Peyer's patch (tissue), 4 donors: ENCODE measurements around the gene NEURL3. TPM values are rescaled to one million over a fixed set of nuclear protein-coding genes. Genes with fewer than 3 reads are reported as not detected.

Experiments
- DNase-seq, 3 donors: peaks; one replicate each; pipeline ENCODE4 v3.0.0-alpha.2; 2017 to 2019
- H3K27ac ChIP-seq, 4 donors: fragments of 200-600 bp; sonication (generic); one replicate each; pipeline ENCODE4 v1.5.1; 2016 to 2019
- H3K27me3 ChIP-seq, 2 donors: fragments of 200-600 bp; sonication (generic); one replicate each; pipeline ENCODE4 v1.5.1; 2019
- H3K36me3 ChIP-seq, 3 donors: fragments of 200-600 bp; sonication (generic); one replicate each; pipeline ENCODE4 v1.5.1; 2016 to 2019
- H3K4me1 ChIP-seq, 4 donors: fragments of 200-600 bp; sonication (generic); one replicate each; pipeline ENCODE4 v1.5.1; 2016 to 2019
- H3K4me3 ChIP-seq, 4 donors: fragments of 200-600 bp; sonication (generic); 1 replicate in 3 of 4; 2 replicates in 1 of 4; pipeline ENCODE4 v1.5.1; 2016 to 2019; ENCODE audit warnings: mild to moderate bottlenecking in 1 of 4
- H3K9me3 ChIP-seq, 4 donors: fragments of 200-600 bp; sonication (generic); one replicate each; pipeline ENCODE4 v1.5.1; 2016 to 2019; ENCODE audit warnings: mild to moderate bottlenecking in 1 of 4
- CTCF ChIP-seq, 6 experiments: fragments of 450-650 bp in 4 of 6; fragments of 200-600 bp in 2 of 6; sonication (generic) in 1 of 6; IDR thresholded peaks; one replicate each; pipeline ENCODE4 v1.5.1; 2017 to 2019; ENCODE audit warnings: antibody characterized with exemption in 6 of 6, mild to moderate bottlenecking in 3 of 6, moderate library complexity in 1 of 6
- POLR2A ChIP-seq, 2 donors: fragments of 450-650 bp; IDR thresholded peaks; one replicate each; pipeline ENCODE4 v1.5.1; 2017; ENCODE audit warnings: antibody characterized with exemption in 2 of 2, mild to moderate bottlenecking in 2 of 2, moderate library complexity in 2 of 2
- total RNA-seq, 4 donors: library from RNA; depleted of rRNA; stranded (reverse); fragments of >200 nt; gene quantifications; one replicate each; pipeline ENCODE4 v1.1.0, GENCODE V29; 2016

NEURL3 gene
- total RNA-seq, 4 donors from 2014 or later = 1.7 to 23.6 (median 20.2) TPM; not detected in 1

GRCh38 chr2:96541398-96542152 lies 36.4 kb upstream of the NEURL3 start:
- H3K9me3 ChIP-seq = no peaks in the 10 kb centered on the region
- no peak overlapping the region for H3K27ac ChIP-seq
- peaks cover 0 to 3% (median 0%) of the 10 kb centered on the region in 3 donors for H3K36me3 ChIP-seq
- DNase-seq = peak in 1 of 3 donors; percentile 40
- H3K4me3 ChIP-seq = no peak overlapping the region
- TF ChIP-seq POLR2A (IDR thresholded peaks at IDR 0.05) (no peak), CTCF (IDR thresholded peaks at IDR 0.05) (no peak)
- H3K4me1 ChIP-seq = peaks cover 4 to 27% (median 17%) of the 10 kb centered on the region in 4 donors
- H3K27me3 ChIP-seq = no peaks in the 10 kb centered on the region

- peak in 1 of 3 donors; percentile 43 for DNase-seq
- H3K27me3 ChIP-seq = no peaks in the 10 kb centered on the region
- peak overlapping the region in 1 of 4 donors; percentile 100 for H3K27ac ChIP-seq
- H3K9me3 ChIP-seq = no peaks in the 10 kb centered on the region
- H3K36me3 ChIP-seq = no peaks in the 10 kb centered on the region
- TF ChIP-seq CTCF (IDR thresholded peaks at IDR 0.05) (no peak), POLR2A (IDR thresholded peaks at IDR 0.05) (no peak)
- H3K4me3 ChIP-seq = no peak overlapping the region
- peaks cover 4 to 32% (median 20%) of the 10 kb centered on the region in 4 donors for H3K4me1 ChIP-seq
Observed at GRCh38 chr2:96540136-96540535, 35.0 kb upstream of the NEURL3 start.

GRCh38 chr2:96539215-96539920 lies 34.2 kb upstream of the NEURL3 start:
- H3K36me3 ChIP-seq = no peaks in the 10 kb centered on the region
- H3K4me1 ChIP-seq = peaks cover 4 to 38% (median 20%) of the 10 kb centered on the region in 4 donors
- TF ChIP-seq POLR2A (IDR thresholded peaks at IDR 0.05) = no peak
- TF ChIP-seq CTCF (IDR thresholded peaks at IDR 0.05) = no peak
- peak in 1 of 3 donors; percentile 46 for DNase-seq
- no peaks in the 10 kb centered on the region for H3K27me3 ChIP-seq
- H3K4me3 ChIP-seq = peak overlapping the region; percentile 84 to 99 (median 87)
- no peaks in the 10 kb centered on the region for H3K9me3 ChIP-seq
- H3K27ac ChIP-seq = peak overlapping the region; percentile 92 to 100 (median 98)

- peak; percentile 15 to 57 for TF ChIP-seq POLR2A (IDR thresholded peaks at IDR 0.05)
- no peak for TF ChIP-seq CTCF (IDR thresholded peaks at IDR 0.05)
- Histone ChIP-seq H3K27me3 (no peaks in the 10 kb centered on the region), H3K27ac (peak overlapping the region; percentile 92 to 100 (median 98)), H3K9me3 (no peaks in the 10 kb centered on the region), H3K36me3 (no peaks in the 10 kb centered on the region), H3K4me3 (peak overlapping the region; percentile 84 to 99 (median 87)), H3K4me1 (peaks cover 4 to 39% (median 20%) of the 10 kb centered on the region in 4 donors)
- DNase-seq = peak; percentile 79 to 98 (median 97)
Observed at GRCh38 chr2:96538487-96539214, 33.5 kb upstream of the NEURL3 start.

- Histone ChIP-seq H3K27me3 (no peaks in the 10 kb centered on the region), H3K36me3 (no peaks in the 10 kb centered on the region), H3K27ac (peak overlapping the region; percentile 92 to 100 (median 98)), H3K4me1 (peaks cover 4 to 43% (median 20%) of the 10 kb centered on the region in 4 donors), H3K9me3 (no peaks in the 10 kb centered on the region), H3K4me3 (peak overlapping the region; percentile 84 to 99 (median 87))
- peak in 2 of 3 donors; percentile 71 to 78 for DNase-seq
- TF ChIP-seq CTCF (IDR thresholded peaks at IDR 0.05) (no peak), POLR2A (IDR thresholded peaks at IDR 0.05) (no peak)
Observed at GRCh38 chr2:96537734-96538486, 32.8 kb upstream of the NEURL3 start.
